Measurements from ENCODE around the gene TCTA. TPM values are rescaled to one million over a fixed set of nuclear protein-coding genes. Genes with fewer than 3 reads are reported as not detected.

Gene TCTA
- total RNA-seq, 4 donors from 2014 or later = 50.4 to 177 (median 94.8) TPM

DNA sequence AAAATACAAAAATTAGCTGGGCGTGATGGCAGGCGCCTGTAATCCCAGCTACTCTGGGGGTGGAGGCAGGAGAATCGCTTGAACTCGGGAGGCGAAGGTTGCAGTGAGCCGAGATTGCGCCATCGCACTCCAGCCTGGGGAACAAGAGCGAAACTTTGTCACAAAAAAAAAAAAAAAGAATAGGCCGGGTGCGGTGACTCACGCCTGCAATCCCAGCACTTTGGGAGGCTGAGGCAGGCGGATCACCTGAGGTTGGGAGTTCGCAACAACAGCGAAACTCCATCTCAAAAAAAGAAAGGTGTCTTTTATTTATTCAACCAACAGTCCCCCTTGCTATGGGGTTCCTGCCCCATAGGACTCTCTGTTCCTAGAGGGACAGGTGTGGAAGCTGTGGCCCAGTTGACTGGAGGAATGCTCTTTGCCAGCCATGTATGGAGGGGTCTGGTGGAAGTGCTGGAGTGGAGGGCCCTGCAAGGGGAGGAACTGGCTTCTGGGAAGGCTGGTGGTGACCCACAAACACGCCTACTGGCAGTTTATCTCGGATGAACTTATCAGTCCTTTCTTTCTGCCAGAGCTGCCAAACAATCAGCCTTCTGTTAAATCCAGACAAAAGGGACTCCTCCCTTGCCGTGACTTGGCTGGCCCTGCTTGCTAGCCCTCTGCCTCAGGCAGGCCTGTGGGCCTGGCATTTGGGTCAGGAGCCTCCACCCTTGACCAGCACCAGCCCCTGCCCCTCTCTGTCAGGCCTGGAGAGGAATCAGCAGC lies 53.2 kb downstream of the TCTA start:
- no peak for DNase-seq
- no peaks in the 10 kb centered on the region for H3K36me3 ChIP-seq
- no peak overlapping the region for H3K4me3 ChIP-seq (replicated peaks in 1 of 3)
- H3K27ac ChIP-seq = no peak overlapping the region
- H3K27me3 ChIP-seq = no peaks in the 10 kb centered on the region
- peaks cover 22 to 30% of the 10 kb centered on the region in 2 donors for H3K4me1 ChIP-seq
- intact Hi-C loops (cut with DNase I) = loop anchor here (10.0 kb wide), 1 partner anchor 199 kb away; no protein-coding TSS in a partner anchor
- 94% methylated on average over 18 of the region's 18 CpGs for WGBS, 2 donors
- H3K9me3 ChIP-seq = no peaks in the 10 kb centered on the region
- no peak for TF ChIP-seq POLR2A (IDR thresholded peaks at IDR 0.05)
- TF ChIP-seq CTCF (IDR thresholded peaks at IDR 0.05) = no peak

Other genes starting within 250 kb of the TCTA start
- gene CCDC71, start 246.1 kb upstream of the TCTA start, total RNA-seq = 10 to 100 TPM; 35.2 to 63.7 (median 58.5) TPM
- 10 to 100 TPM; 47.0 to 60.9 (median 57.2) TPM for gene KLHDC8B, start 240.8 kb upstream of the TCTA start, total RNA-seq
- 1 to 10 TPM; 2.8 to 6.2 (median 3.8) TPM for gene C3orf62, start 135.2 kb upstream of the TCTA start, total RNA-seq
- 10 to 100 TPM; 19.8 to 32.6 (median 28.5) TPM for gene USP4, start 72.4 kb upstream of the TCTA start, total RNA-seq
- gene GPX1, start 54.1 kb upstream of the TCTA start, total RNA-seq = 100 to 1,000 TPM; 161 to 398 (median 226) TPM
- 100 to 1,000 TPM; 437 to 789 (median 587) TPM for gene RHOA, start 447 bp upstream of the TCTA start, total RNA-seq
- 1 to 10 TPM; 3.5 to 7.9 (median 5.9) TPM for gene AMT, start 10.1 kb downstream of the TCTA start, total RNA-seq
- 10 to 100 TPM; 10.7 to 20.9 (median 16.7) TPM for gene NICN1, start 16.9 kb downstream of the TCTA start, total RNA-seq
- gene DAG1, start 57.8 kb downstream of the TCTA start, total RNA-seq = 10 to 100 TPM; 55.1 to 86.7 (median 79.6) TPM
- 1 to 10 TPM in 2 of 4 donors, under 1 TPM in 2; 0.56 to 1.8 (median 0.99) TPM for gene BSN, start 142.1 kb downstream of the TCTA start, total RNA-seq